ENCODE results near the gene OR1D5.
"Not testable (repeated sequence)": the region's sequence is repeated elsewhere in the genome, so short reads cannot be mapped to it uniquely, and the experiment has no call there.

The OR1D5 gene

GRCh38 chr17:3063507-3063906 lies at the start of gene OR1D5:
OR1D5 (minus strand) TSS chr17:3063607; CDS start chr17:3063607, 0 bp downstream.
- not testable (repeated sequence) for DNase-seq

GRCh38 chr17:3104322-3104721 lies 40.9 kb upstream of the OR1D5 start, which contains the start of gene OR1D2:
OR1D2 (minus strand) TSS chr17:3104422; CDS start chr17:3092996, 11,426 bp downstream.
- no peak for DNase-seq

- DNase-seq: not testable (repeated sequence)
Observed at GRCh38 chr17:3073850-3074249, 10.4 kb upstream of the OR1D5 start.

- not testable (repeated sequence) for DNase-seq
Observed at GRCh38 chr17:3065192-3065591, 1.8 kb upstream of the OR1D5 start.

GRCh38 chr17:3062824-3063377 lies 506 bp downstream of the OR1D5 start:
- DNase-seq: not testable (repeated sequence)

GRCh38 chr17:3054868-3055267 lies 8.5 kb downstream of the OR1D5 start:
- DNase-seq: not testable (repeated sequence)

GRCh38 chr17:3049705-3050295 lies 13.6 kb downstream of the OR1D5 start:
- DNase-seq: peak; percentile 35

GRCh38 chr17:3048727-3049471 lies 14.5 kb downstream of the OR1D5 start:
- DNase-seq: peak; percentile 99

GRCh38 chr17:3046753-3047152 lies 16.7 kb downstream of the OR1D5 start:
- DNase-seq: no peak

- DNase-seq: no peak
Observed at GRCh38 chr17:3043737-3044365, 19.6 kb downstream of the OR1D5 start.

- no peak for DNase-seq
Observed at GRCh38 chr17:3040882-3041281, 22.5 kb downstream of the OR1D5 start.

GRCh38 chr17:3039736-3040135 lies 23.7 kb downstream of the OR1D5 start:
- no peak for DNase-seq

GRCh38 chr17:3038941-3039340 lies 24.5 kb downstream of the OR1D5 start:
- DNase-seq: no peak

GRCh38 chr17:3037259-3037658 lies 26.1 kb downstream of the OR1D5 start:
- DNase-seq: no peak

GRCh38 chr17:3036800-3037199 lies 26.6 kb downstream of the OR1D5 start:
- DNase-seq: no peak

- DNase-seq: no peak
Observed at GRCh38 chr17:3035968-3036280, 27.5 kb downstream of the OR1D5 start.

GRCh38 chr17:3035256-3035967 lies 28.0 kb downstream of the OR1D5 start:
- no peak for DNase-seq

GRCh38 chr17:3034578-3034920 lies 28.9 kb downstream of the OR1D5 start:
- no peak for DNase-seq

- no peak for DNase-seq
Observed at GRCh38 chr17:3033741-3034577, 29.4 kb downstream of the OR1D5 start.

GRCh38 chr17:3033248-3033640 lies 30.2 kb downstream of the OR1D5 start:
- DNase-seq: no peak

GRCh38 chr17:3032258-3033247 lies 30.9 kb downstream of the OR1D5 start:
- no peak for DNase-seq
